GM10266 (cell line): ENCODE results near the gene CCSER1.
"Not testable (repeated sequence)": the region's sequence is repeated elsewhere in the genome, so short reads cannot be mapped to it uniquely, and the experiment has no call there.

Source experiments
- DNase-seq: peaks from one replicate; pipeline ENCODE4 v3.0.0; 2012; ENCODE audit errors: extremely low spot score
- TF ChIP-seq, protein P1 (sequence below): IDR thresholded peaks from 2 replicates; pipeline ENCODE4 v1.5.1; 2012; ENCODE audit warnings: mild to moderate bottlenecking, low read depth; ENCODE audit not compliant: control insufficient read depth, insufficient read depth; ENCODE audit errors: missing control alignments

The CCSER1 gene

DNA sequence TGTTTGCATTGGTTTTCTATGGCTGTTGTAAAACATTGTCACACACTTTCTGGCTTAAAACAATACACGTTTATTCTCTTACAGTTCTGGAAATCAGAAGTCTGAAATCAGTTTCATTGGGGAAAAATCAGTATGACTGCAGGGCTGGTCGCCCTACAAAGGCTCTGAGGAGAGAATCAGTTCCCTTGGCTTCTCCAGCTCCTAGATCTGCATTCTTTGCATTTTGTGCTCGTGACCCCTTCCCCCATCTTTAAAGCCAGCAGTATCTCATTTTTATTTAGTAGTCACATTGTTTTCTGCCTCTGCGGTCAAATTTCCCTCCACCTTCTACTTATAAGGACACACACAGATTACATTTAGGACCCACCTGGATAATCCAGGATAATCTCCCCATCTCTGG, 1326.9 kb downstream of the CCSER1 start:
- DNase-seq = no peak

DNA sequence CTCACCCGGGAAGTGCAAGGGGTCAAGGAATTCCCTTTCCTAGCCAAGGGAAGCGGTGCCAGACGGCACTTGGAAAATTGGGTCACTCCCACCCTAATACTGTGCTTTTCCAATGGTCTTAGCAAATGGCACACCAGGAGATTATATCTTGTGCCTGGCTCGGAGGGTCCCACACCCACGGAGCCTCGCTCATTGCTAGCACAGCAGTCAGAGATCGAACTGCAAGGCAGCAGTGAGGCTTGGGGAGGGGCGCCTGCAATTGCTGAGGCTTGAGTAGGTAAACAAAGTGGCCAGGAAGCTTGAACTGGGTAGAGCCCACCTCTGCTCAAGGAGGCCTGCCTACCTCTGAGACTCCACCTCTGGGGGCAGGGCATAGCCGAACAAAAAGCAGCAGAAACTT, 1335.4 kb downstream of the CCSER1 start:
- DNase-seq = not testable (repeated sequence)

More for the DNA sequence above, 1326.9 kb downstream of the CCSER1 start:
- TF ChIP-seq, protein P1, sequence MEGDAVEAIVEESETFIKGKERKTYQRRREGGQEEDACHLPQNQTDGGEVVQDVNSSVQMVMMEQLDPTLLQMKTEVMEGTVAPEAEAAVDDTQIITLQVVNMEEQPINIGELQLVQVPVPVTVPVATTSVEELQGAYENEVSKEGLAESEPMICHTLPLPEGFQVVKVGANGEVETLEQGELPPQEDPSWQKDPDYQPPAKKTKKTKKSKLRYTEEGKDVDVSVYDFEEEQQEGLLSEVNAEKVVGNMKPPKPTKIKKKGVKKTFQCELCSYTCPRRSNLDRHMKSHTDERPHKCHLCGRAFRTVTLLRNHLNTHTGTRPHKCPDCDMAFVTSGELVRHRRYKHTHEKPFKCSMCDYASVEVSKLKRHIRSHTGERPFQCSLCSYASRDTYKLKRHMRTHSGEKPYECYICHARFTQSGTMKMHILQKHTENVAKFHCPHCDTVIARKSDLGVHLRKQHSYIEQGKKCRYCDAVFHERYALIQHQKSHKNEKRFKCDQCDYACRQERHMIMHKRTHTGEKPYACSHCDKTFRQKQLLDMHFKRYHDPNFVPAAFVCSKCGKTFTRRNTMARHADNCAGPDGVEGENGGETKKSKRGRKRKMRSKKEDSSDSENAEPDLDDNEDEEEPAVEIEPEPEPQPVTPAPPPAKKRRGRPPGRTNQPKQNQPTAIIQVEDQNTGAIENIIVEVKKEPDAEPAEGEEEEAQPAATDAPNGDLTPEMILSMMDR = no peak

DNA sequence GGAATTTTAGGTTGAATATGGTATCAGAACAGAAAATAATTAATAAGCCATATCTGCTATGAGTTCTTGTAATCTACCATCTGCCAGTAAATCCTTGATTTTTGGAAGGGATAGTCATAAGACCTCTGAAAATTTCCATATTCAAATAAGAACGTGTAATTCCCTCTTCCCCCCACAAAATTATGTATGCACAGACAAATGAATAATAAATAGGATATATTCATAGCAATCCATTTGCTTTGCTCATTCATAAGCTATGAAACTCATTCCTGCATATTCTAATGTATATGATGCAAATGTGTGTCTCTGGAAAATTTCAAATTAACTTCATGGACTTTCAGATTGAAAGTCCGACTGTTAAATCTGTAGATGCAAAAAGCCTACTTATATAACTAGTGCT, 1343.5 kb downstream of the CCSER1 start:
- TF ChIP-seq, protein P1 = no peak
- no peak for DNase-seq

DNA sequence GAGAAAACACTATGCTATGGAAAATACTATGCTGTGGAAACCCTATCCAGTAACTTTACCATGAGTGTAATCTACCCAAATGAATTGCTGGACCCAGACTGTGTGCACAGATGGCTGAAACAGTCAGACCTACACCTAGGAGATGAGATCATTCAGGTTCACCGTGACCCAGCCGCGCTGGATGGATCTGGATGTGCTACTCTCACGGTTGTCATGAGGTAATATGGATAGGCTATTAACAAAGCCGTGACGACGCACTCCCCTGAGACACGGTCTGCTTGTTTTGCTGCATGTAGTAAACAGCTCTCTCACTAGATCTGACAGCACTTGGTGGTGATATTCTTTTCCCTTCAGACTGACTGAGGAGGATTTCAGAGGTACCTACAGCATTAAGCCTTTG, 1344.1 kb downstream of the CCSER1 start:
- TF ChIP-seq, protein P1 = no peak
- DNase-seq = no peak

DNA sequence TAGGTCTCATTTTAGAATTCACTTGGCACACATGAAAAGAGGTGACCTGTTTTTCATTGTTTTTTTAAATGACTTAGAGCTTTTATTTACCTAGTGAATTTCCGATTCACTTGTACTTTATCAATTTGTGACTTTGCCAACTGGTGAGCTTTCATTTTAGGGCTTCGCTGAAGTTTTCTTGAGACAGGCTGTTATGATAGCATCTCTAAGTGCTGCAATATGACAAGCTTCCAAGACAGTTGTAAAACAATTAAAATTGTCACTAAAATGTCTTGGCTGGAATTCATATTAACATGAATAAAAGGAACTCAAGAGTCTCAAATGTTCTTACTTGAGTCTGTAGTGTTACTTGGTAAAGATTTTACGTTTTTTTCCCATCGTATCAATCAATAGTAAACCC, 1344.9 kb downstream of the CCSER1 start:
- TF ChIP-seq, protein P1 = no peak
- no peak for DNase-seq

DNA sequence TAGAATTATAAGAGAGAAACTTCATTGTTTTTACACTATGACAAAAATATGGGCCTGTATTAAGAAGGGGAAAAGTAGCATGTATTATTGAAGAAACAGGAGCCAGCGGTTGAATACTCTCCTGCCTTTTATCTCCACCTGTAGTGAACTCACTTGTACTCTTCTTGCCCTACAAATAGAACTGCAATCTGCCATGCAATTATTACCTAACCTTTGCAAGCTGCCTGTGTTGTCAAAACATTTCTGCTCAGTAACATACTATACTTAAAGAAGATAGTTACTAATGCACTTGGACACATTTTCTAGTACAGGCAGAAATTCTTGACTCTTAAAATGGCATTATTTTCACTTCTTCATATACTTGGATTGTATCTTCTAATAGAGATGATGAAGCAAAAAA, 1358.2 kb downstream of the CCSER1 start:
- TF ChIP-seq, protein P1 = no peak
- DNase-seq = no peak

DNA sequence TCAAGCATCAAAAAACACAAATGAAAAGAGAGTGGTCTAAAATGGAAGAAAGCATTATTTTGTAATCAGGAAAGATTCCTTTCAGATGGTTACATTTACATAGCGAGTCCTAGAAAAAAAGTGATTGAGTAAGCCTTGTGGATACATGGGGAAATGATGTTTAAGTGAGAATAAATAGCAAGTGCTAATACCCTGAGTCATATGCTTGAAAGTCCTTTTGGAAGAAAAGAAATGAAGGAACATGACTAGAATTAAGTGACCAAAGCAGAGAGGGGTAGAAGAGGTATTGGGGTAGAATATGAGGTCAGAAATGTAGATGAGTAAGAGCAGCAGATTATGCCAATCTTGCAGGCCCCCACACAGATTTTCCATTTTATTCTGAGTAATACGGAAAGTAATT, 1361.8 kb downstream of the CCSER1 start:
- no peak for DNase-seq
- TF ChIP-seq, protein P1 = no peak

DNA sequence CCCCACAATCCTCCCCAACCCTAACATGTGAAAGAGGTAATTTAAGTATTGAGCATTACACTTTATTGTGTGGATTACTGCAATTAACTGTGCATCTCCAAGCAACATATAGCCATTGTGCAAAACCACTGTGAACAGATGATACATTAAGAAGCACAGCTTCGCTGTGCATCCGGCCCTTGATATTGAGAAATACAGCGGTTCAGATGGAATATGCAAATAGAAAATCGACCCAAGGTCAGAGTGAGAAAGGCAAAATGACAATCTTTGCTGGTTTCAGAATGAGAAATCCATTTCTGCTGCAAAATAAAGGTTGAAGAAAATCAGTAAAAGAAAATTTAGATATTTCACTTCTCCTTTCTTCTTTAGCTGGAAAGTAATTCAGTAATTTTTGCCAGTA, 1370.7 kb downstream of the CCSER1 start:
- TF ChIP-seq, protein P1 = no peak
- no peak for DNase-seq
